GM21786 (cell line): Measurements from ENCODE around the gene RAD51B.

Experiments used
- ATAC-seq: cut with Tn5 transposase; IDR thresholded peaks from one replicate; pipeline ENCODE4 v1.9.1; 2021; ENCODE audit not compliant: unreplicated experiment

RAD51B gene

DNA sequence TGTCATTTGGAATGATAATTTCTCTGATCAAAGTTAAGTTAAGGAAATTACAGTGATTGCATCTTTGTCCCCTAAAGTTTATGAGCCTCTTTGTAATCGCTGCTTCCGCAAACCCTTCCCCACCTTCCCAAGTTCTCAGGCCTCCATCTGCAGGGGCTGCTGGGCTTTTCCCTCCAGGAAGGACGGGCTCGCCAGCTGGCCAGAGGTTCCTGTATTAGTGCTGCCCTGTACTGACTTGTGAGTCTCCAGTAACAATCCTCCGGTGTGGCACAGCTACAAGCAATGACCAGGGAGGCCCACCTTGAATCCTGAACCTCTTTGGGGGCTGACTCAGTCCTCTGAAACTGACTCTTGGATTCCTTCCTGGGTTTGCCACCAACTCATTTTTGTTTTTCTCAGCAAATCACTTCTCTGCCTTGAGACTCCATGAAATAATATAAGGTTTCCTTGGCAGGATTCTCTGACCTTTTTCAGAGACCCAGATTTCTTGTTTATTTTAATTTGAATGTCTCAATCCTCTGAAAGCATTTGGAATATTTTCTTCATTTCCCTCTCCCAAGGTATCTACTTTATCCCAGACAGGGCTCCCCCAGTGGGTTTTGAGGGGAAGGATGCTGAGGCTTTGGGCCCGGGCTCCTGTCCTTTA, 574.7 kb downstream of the RAD51B start:
- ATAC-seq: no peak

DNA sequence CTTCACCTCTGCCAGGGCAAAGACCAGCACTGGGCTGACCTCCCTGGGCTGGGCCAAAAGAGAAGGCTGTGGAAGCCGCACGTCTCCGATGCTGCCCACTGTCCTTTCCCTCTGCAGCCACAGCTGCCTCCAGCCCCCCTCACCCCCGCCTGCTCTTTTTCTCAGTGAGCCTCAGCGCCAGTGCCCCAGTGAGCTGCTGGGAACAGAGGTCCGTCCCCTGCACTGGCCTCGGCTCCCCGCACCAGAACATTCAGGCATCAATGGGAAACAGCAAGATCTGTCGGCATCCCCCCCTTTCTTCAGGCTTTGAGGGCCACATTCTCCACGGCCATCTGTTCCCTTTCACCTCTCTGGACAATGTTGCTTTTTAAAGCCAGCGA, 575.2 kb downstream of the RAD51B start:
- no peak for ATAC-seq

DNA sequence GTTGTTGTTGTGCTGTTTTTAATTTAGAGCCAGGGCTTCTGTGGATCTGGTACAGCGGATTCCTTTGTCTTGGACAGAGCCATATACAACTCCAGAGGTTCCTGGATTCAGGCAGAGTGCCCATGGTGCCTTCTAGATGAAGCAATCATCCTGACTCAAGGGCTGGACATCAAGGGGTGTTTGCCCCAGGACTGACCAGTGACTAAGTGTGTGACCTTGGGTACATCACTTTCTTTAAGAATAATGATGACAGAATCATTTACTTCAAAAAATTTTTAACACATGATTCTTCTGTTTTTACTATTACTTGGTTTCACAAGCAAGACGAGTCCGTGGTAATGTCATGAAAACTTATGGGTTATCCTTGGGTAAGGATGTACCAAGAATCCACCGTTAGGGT, 576.0 kb downstream of the RAD51B start:
- no peak for ATAC-seq

DNA sequence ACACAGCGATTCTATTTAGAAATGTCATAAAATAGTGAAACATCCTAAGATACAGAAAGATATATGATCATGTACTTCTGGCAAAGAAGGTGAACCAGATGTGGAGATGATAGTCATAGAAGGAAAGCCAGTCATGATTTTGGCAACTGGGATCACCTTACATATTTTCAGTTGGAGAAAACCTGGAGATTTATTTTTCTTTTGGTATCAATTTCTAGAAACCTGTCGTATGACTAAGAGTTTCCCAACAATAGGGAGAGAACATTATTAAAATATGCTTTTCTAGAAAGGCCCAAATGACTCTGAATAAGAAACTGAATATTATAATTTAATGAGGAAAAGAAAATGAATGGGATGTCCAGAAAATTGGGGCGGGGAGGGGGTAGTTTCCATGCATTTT, 576.9 kb downstream of the RAD51B start:
- ATAC-seq: no peak

DNA sequence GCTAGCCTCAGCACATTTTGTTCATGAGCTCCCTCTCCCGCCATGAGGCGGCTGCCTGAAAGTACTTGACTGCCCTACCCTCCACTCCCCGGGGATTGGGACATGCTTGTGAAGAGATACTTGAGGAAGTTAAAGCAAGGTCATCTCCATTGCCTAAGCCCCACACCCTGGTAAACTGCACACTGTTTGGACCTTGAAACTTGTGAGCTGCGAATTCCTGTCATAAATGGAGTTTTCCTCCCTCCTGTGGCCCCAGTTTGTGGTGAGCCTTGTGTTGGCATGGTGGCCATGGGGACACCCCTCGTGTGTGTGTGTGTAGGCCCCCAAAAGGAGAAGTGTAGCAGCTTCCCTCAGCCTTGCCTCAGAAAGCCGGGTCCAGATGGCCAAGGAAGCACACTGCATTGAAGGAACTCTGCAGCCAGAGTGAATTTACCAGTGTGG, 577.8 kb downstream of the RAD51B start:
- ATAC-seq: no peak

DNA sequence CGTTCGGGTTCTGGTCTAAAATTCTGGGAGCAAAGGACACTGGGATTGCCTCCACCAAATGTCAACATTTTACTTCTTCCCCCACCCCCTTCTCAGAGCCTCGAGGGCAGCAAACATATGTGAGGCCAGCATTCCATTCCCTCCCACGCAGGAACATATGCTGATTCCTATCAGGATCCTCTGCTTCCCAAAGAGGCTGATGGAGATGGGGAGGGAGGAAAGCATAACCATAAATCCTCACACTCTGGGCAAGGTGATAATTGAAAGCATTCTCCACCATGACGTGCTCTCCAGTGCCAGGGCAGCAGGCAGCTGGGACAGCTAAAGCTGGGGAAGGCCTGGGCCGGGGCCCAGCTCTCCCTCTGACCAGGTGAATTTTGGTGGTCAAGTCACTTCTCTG, 578.2 kb downstream of the RAD51B start:
- no peak for ATAC-seq

DNA sequence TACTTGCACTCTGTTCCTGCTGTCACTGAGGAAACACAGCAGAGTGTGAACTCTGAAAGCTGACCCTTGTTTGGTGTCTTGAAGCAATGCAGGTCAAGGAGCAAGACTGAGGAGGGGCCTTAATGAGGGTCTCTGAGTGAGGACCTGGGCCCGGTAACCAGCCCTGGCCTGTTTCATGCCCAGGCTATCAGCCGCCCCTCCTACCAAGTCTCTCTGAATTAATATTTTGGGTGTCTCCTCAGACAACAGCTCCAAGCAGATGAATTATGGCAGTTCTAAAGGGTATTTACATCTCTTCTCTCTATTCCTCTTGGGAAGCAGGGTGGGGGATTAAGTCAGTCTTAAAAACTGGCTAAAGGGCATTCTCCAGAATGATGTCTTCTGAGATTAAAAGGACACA, 578.8 kb downstream of the RAD51B start:
- ATAC-seq: no peak

DNA sequence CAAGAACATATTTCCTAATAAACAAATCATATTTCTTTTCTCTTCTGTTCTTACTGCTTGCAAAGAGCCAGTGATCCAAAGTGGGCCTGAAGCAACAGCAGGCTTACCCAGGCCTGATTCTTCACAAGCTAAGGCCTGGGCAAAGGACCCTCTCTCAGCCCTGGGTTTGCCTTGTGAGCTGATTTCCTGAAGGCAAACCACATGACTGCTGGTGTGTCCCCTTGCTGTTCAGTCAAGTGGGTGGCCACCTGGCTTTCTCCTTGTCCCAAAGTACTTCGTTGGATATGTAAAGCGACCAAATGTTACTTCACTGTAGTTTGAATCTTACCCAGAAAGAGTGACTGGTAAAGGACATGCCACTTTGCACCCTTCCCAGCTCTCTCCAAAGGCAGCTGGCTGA, 580.4 kb downstream of the RAD51B start:
- no peak for ATAC-seq

DNA sequence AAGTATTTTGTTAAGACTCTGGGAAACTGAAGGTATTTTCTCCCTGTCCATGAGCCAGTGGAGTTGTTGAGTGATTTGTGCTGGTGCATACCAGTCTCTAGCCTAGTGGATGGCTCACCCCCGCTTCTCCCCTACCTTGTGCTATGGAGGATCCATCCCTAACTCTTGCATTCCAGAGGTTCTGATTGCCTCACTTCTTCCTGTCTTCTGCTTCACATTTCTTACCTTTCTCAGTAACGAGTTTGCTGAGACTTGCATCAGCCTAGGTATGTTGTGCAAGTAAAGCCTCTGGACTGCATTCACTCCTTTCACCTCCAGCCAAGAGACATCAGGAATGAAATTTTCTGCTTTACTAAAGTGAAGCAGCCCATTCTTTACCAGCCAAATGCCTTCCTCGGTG, 581.7 kb downstream of the RAD51B start:
- ATAC-seq: no peak

DNA sequence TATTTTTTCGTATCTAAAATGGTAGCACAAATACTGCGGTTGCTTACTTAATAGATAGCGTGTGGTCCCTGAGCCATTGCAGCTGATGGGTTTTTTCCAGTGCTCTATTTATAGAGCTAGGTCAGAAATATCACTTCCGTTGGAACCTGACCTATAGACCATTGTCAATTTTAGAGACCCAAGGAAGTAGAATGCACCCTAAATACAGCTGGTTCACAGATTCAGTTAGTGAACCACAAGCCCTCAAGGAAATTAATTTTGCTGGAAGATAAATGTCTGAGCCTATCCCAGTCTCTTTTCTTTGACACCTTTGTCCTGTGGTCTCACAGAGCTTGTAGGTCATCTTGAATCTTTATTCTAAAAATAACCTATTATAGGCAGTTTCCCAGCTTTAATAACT, 582.3 kb downstream of the RAD51B start:
- peak; percentile 80 for ATAC-seq

DNA sequence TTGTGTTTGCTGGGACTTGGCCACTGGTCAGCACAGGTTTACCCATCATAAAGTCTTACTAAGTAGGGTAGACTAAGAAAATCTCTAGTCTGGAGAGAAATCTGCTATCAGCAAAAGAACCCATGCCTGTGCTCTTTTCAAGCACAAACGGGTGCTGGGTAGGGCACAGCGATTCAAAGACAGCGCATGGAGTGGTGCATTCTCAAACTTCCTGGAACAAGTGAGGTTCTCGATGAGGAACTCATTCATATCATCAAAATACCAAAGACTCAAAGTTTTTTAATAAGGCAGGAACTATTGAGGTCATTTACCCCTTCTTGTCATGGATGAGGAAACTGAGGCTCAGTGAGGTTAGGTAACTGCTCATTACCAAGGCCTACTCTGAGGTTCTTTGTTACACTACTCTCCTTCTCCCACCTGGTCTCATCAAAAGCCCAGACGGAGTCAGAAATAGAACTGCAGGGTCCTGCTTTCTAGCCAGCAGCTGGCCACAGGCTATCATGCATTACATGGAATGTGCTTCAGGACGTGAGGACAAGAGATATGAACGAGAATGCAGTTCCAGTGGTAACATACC, 583.0 kb downstream of the RAD51B start:
- ATAC-seq: no peak

DNA sequence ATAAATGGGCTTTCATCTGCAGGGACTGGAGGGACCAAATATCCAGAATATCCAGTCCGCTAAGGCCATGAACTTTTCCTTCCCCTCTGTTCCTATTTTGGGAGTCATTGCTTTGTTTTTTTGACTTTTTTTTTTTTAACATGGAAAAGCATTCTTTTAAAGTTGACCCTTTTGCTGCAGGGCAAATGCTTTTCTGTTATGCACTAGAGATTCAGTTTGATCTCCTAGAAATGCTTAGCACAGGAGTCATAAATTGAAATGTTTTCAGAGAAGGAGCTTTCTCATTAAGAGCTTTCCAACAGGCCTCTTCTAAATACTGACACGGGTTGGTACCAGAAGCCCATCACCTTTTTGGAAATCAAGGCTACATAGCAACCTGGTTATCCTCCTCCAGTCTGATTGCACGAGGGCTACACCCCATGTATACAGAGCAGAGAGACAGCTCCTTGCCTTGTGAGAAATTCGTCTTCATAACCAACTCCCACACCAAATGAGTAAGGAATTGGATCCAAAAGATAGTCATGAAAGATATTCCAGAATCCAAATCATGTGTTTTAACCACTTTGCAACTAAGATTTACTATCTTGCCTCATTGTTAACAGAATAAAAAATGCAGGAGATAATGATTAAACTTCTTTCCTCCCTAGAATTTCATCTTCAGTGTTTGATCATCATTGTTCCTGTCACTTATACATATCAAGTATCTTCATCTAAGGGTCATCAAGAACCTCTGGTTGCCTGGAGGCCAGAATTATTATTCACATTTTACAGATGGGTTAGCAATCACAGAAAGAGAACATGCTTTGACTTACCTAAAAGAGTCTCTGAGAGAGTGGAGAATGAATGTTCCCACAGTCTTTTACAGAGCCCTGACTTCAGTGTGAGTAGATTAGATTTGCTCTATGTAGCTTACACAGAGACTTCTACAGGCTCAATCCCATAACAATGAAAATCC, 583.9 kb downstream of the RAD51B start:
- ATAC-seq: no peak

DNA sequence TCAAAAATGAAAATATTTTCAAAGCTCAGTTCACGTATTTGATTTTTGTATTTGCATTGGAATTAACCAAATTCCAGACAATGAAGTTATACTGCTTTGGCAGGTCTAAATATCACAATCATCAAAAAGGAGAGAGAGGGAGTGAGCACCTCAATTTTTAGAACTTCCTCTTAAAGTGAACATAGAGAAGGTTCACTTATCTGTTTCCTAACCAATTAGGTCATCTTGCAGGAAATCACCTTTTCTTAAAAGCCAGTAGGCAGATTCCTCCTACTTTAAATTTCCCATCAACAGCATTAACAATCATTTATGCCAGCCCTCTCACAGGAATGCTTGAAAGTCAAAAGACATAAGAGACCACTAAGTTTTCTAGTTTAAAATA, 584.6 kb downstream of the RAD51B start:
- ATAC-seq: no peak

DNA sequence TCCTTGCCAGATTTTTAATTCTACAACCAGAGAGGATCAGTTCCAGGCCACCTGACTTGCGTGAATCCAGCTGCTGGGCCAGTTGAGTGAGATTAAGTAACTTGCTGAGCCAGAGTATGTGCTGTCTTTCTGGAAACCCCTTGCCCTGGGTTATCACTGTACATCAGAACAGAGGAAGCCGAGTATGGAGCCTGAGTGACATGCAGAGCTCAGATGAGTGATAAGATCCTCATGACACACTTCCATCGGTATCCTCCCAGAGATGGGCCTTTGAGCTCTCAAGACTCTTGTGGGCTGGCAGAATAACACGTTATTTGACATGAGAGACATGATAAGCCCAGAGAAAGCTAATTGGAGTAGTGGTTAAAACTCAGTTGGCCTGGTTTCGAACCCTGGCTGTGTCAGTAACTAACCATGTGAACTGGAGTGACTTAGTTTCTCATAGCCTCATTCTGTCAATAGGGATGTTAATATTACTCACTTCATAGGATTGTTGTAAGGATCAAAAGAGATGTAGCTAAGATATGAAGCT, 585.1 kb downstream of the RAD51B start:
- ATAC-seq: no peak

DNA sequence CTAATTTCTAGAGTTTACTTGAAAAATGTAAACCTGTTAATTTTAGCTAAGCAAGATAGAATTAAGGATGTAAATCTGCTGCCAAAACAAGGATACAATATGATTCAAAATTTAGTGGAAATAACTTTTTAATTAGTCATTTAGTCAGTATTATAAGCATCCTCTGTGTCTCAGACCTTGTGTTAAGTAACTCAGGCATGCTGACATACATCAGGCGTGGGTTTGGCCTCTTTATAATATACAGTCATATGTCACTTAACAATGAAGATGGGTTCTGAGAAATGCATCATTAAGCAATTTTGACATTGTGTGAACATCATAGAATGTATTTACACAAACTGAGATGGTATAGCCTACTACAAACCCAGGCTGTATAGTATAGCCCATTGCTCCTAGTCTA, 586.4 kb downstream of the RAD51B start:
- no peak for ATAC-seq

DNA sequence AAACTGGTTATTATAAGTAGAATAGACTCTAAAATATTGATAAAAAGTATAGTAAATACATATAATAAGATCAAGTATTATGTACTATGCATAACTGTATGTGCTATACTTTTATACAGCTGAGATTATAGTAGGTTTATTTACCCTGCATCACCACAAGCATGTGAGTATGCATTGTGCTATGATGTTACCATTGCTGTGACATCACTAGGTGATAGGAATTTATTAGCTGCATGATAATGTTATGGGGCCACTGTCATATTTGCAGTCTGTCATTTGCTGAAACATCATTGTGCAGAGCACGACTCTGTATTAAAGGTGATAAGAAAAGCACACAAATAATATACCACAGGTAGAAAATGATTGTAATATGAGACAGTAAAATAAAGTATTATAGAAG, 587.7 kb downstream of the RAD51B start:
- ATAC-seq: no peak

DNA sequence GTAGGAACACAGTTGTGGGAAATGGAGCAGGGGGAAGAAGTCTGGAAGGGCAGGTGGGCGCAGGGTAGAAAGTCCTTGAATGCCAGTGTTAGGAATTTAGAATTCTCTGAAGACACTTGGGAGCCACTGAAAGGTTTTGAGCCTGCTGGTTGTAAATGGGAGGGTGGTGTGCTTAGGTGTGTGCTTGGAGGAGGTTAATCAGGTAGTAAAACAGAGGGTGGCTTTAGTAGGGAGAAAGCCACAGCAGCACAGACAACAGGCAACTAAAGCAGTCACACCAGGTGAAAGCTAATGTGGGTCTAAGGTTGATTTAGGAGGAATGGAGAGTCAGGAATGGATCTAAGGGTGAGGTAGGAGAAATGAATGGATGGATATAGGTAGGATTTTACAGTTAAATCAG, 588.2 kb downstream of the RAD51B start:
- no peak for ATAC-seq

DNA sequence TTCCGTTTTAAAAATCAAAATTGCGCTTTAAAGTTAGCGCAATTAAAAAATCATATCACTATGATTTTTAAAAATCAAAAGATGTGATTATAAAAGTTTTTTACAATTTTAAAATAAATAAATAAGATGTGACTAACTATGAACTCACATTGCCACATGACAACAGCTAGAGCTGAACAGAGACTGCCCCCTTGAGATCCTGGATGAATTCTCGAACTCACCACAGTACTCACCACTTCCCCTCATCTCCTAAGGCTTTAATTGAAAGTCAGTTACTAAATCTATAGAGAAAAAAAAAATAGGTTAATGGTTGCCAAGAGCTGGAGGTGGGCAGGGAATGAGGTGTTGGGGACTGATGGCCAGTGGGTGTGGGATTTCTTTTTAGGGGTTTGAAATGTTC, 589.1 kb downstream of the RAD51B start:
- no peak for ATAC-seq

DNA sequence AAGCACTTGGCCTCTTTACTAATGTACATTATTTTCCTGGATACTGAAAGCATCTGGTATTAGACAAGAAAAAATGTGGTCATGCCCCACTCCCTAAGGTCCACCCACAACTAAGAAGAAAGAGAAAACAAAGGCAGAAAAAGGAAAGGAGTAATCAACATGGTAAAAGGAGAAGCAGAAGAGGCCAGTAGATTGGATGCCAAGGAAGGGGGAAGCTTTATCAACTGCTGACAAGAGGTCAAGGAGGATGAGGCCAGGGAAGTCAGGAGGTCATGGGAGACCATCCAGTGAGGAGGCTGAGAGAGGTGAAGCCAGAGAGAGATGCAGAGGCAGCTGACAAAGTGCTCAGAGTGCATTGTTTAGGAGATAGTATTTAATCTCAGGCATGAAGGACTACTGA, 589.8 kb downstream of the RAD51B start:
- no peak for ATAC-seq

DNA sequence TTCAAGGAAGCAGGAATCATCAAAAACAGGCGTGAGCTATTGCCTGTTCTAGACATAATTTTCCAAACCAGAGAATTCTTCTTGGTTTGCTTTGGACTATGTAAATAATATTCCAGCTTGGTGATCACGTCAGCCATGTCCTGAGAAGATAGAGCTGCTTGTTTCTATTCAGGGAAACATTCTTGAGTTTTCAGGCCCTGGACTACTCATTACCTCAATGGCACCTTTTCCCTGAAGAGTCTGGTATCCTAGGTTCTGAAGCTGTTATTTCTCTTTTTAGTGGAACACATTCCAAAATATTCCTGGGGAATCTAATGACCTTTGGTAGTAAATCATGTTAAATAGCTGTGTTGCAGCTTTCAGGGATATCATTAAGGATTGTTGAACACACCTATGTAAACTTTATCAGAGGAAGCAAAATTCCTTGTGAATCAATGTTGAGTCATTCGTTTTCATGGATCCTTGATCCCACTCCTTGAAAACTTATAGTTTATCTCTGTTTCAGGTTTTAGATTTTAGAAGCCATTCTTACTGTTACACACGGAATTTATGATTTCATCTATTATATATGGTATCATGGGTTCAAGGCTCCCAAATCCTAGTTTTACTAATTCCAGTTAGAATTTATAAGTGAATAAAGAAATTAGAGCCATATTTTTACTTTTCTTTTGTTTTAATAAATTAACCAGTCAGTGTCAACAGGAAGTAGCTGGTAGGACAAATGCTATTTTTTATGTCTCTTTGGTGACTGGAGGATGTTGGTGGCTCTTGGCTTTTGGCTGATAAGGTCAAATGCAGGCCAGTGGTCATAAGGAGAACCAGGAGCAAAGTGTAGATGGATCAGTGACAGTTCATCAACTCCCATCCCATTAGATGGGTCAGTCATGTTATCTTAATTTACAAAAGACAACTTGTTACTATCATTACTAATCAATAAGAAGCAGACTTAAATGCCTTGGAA, 593.2 kb downstream of the RAD51B start:
- no peak for ATAC-seq

DNA sequence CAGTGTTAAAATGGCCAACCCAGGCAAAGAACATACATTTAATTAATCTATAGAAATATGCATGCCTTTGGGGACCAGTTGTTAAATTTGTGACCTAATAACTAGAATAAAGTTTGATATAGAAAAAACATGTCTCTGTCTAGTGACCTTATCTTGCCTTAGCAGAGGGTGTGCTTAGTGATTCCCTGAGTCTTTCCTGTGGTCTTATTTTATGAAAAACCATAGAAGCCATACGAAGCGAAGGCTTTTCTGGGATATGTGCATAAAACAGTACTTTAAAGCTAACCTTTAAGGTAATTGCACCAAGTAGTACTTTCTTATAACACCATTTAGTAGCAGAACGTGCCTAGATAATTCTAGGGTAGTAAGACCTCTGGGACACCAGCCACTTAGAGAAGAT, 593.9 kb downstream of the RAD51B start:
- no peak for ATAC-seq
